GM10266 (cell line): Measurements from ENCODE around the gene TMEM117.

Experiments used
- DNase-seq: peaks from one replicate; pipeline ENCODE4 v3.0.0; 2012; ENCODE audit errors: extremely low spot score
- TF ChIP-seq, protein P1 (sequence below): IDR thresholded peaks from 2 replicates; pipeline ENCODE4 v1.5.1; 2012; ENCODE audit warnings: mild to moderate bottlenecking, low read depth; ENCODE audit not compliant: control insufficient read depth, insufficient read depth; ENCODE audit errors: missing control alignments

Gene TMEM117

DNA sequence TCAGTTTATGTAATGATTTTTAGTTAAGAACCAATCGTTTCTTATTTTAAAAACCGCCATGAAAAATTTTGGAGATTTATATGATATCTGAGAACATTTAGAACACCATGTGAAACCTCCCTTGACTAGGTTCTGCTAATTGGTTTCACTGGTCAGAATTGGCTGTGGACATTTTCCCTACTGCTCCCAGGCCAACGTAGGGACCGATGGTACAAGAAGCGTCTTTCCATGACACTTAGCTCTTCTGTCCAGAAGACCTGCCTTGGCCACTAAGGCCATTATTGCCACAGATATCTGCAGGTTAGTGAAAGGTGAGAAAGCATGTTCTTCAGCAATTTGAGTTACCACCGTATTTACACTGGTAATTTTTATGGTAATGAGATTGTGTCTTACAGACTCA is 424.0 kb downstream of the TMEM117 start:
- TF ChIP-seq, protein P1, sequence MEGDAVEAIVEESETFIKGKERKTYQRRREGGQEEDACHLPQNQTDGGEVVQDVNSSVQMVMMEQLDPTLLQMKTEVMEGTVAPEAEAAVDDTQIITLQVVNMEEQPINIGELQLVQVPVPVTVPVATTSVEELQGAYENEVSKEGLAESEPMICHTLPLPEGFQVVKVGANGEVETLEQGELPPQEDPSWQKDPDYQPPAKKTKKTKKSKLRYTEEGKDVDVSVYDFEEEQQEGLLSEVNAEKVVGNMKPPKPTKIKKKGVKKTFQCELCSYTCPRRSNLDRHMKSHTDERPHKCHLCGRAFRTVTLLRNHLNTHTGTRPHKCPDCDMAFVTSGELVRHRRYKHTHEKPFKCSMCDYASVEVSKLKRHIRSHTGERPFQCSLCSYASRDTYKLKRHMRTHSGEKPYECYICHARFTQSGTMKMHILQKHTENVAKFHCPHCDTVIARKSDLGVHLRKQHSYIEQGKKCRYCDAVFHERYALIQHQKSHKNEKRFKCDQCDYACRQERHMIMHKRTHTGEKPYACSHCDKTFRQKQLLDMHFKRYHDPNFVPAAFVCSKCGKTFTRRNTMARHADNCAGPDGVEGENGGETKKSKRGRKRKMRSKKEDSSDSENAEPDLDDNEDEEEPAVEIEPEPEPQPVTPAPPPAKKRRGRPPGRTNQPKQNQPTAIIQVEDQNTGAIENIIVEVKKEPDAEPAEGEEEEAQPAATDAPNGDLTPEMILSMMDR = no peak
- no peak for DNase-seq

DNA sequence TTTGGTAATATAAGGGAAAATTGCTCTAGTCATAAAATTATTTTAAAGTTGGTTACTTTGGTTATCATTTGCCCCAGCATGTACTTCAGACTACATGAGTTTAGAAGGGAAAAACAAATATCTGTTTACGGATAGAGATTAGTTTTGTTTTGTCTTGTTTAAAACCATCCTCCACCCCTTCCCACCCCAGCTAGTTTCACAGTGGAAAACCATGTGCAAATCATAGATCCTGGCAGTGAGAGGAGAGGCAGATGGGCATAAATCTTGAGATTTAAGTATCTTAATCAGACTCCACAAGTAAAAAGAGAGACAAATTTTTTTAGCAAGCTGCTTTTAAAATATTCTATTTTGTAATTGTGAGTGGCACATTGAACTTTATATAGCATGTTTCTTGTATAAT is 424.7 kb downstream of the TMEM117 start:
- TF ChIP-seq, protein P1 = no peak
- DNase-seq = no peak

DNA sequence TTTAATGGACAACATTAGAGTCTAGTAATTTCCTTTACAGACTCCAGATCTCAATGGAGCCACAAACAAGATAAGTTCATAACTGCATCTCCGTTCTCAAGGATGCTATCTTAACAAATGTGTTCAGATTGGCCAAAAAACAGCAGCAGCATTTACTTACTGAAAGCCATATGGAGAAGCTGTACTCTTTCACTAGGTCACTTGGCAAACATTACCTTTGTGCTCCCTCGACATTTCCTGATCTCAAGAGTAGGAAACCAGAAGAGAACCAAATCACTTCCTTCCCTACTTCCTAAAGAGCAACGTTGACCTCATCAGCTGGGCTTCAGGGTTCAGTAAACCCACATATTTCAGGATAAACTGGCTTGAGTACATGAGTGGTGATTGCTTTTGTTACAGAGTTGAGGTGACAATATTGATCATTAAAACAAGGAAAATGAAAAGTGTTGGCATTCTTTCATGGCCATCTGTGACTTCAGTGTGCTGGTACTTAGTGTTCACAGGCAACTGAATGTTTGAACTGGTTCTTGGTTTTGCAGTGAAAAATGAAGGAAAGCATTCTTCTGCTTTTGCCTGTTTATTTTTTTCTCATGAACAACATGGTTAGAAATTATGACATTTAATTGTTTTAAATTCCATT is 449.6 kb downstream of the TMEM117 start:
- TF ChIP-seq, protein P1 = no peak
- DNase-seq = no peak

DNA sequence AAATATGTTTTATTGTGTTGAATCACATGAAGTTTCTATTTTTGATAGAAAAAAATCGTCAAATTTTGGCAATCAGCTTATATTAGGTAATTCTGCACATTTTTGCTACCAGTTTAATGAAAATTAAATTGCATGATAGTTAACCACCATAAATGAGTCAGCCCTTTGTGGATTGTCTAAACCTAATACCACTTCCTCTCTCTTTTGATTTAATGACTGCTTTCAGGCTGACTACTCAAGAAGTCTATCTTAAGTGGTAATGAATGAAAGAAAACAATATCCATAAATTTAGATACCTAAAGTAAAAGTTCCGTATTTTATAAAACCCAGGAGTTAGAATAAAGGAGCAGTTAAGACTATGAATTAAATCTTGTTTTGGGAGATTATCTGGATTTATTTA is 450.5 kb downstream of the TMEM117 start:
- DNase-seq = no peak
- TF ChIP-seq, protein P1 = no peak

DNA sequence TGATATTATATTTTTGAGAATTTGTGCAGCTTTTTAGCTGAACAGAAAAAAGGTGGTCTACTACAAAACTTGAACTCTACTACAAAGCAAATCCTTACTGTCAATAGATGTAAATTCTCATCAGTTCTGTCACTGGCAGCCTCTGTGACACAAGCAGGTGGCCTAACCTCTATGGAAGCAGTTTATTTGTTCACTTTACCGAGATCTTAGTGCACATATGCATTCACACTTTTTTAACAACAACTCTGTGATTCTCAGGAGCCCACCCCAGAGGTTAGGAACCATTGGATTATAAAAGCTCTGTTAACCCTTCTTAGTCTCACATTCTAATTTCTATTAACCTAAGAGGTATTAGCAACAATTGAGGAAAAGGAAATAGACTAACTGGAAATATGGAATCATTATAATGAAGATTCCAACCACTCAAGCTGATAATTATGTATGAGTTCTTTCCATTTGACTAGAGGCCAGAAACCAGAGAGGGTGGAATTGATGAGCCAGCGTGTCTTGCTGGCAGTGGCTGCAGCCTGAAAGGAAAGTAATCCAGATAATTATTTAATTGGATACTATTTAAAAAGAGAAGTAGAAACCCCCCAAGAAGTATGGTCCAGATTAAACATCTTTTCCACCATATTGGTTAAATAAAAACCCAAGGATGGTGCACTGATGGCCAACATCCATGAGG is 451.1 kb downstream of the TMEM117 start:
- TF ChIP-seq, protein P1 = no peak
- no peak for DNase-seq

DNA sequence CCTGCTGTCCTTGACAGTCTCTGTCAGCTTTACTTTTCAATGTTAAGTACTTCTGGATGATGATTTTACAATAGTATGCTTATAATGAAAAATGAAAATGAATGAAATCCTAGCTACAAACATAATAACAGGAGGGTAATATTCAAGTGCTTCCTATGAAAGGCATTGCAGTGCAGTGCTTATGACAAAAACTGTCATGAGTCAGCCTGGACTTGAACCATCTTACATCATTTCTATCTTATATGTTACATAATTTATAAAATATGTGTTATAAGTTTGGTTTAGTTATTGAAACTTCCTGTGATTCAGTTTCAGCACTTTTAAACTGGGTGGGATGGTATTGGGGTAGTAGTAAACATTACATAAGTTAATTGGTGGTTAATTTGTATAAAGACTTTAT is 451.7 kb downstream of the TMEM117 start:
- DNase-seq = no peak
- TF ChIP-seq, protein P1 = no peak

DNA sequence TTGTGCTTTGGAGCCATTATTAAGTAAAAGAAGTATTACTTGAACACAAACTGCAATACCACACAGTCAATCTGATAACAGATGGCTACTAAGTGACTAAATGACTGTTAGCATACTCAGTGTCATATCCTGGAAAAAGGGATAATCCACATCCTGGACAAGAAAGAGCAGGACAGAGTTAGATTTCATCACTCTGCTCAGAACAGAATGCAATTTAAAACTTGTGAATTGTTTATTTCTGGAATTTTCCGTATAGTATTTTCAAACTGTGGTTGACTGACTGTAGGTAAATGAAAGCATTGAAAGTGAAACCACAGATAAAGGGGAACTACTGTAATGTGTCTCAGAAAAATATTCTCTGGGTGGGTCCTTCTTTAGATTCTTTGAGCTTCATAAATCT is 458.8 kb downstream of the TMEM117 start:
- DNase-seq = no peak
- TF ChIP-seq, protein P1 = no peak
